ENCODE results near the gene NRXN3. TPM values are rescaled to one million over a fixed set of nuclear protein-coding genes. Genes with fewer than 3 reads are reported as not detected.

NRXN3 gene
- polyA plus RNA-seq, 1 donor from 2014 or later = 110 TPM

GRCh38 chr14:79856381-79856780 is 1686.2 kb downstream of the NRXN3 start (continued):
- TF ChIP-seq EP300 (conservative IDR thresholded peaks at IDR 0.05; ENCODE audit: poor library complexity, severe bottlenecking) = no peak

- H3K4me2 ChIP-seq (ENCODE audit: low read length) = no peak overlapping the region
- no peaks in the 10 kb centered on the region for H3K9me2 ChIP-seq (ENCODE audit: insufficient read depth, low read length)
- H4K20me1 ChIP-seq (ENCODE audit: insufficient read depth) = no peaks in the 10 kb centered on the region
- H3K9ac ChIP-seq (ENCODE audit: low read length) = no peak overlapping the region
- no peak overlapping the region for H3K27ac ChIP-seq (ENCODE audit: low read length)
- H3K79me2 ChIP-seq (replicated peaks; ENCODE audit: insufficient read depth, low read length) = no peaks in the 10 kb centered on the region
- H3K27me3 ChIP-seq (ENCODE audit: insufficient read depth, low read depth, low read length) = no peaks in the 10 kb centered on the region
- H3K36me3 ChIP-seq (ENCODE audit: insufficient read depth, low read length) = peaks cover 15% of the 10 kb centered on the region
- no peak overlapping the region for H3K4me3 ChIP-seq (ENCODE audit: low read length)
- TF ChIP-seq EP300 (conservative IDR thresholded peaks at IDR 0.05; ENCODE audit: poor library complexity, severe bottlenecking) = no peak
- no peak for TF ChIP-seq RAD21 (conservative IDR thresholded peaks at IDR 0.05)
- no peak for TF ChIP-seq MXI1 (conservative IDR thresholded peaks at IDR 0.05; ENCODE audit: poor library complexity, severe bottlenecking)
- no peak for TF ChIP-seq CTCF (IDR thresholded peaks at IDR 0.05; ENCODE audit: poor library complexity, severe bottlenecking)
- TF ChIP-seq TAF1 (IDR thresholded peaks at IDR 0.05; ENCODE audit: low read depth) = no peak
- no peak for TF ChIP-seq REST (IDR thresholded peaks at IDR 0.05; ENCODE audit: borderline replicate concordance)
- H3K9me3 ChIP-seq (ENCODE audit: low read length) = no peaks in the 10 kb centered on the region
- H2AFZ ChIP-seq (ENCODE audit: low read depth, low read length) = no peak overlapping the region
- H3F3A ChIP-seq (ENCODE audit: insufficient read depth, low read length, poor library complexity, severe bottlenecking) = no peaks in the 10 kb centered on the region
These were observed 1690.9 kb downstream of the NRXN3 start for GRCh38 chr14:79861111-79861510.

GRCh38 chr14:79862045-79862444 is 1691.9 kb downstream of the NRXN3 start:
- H3F3A ChIP-seq (ENCODE audit: insufficient read depth, low read length, poor library complexity, severe bottlenecking) = no peaks in the 10 kb centered on the region
- no peaks in the 10 kb centered on the region for H3K27me3 ChIP-seq (ENCODE audit: insufficient read depth, low read depth, low read length)
- no peak overlapping the region for H3K9ac ChIP-seq (ENCODE audit: low read length)
- no peak overlapping the region for H3K27ac ChIP-seq (ENCODE audit: low read length)
- no peak overlapping the region for H2AFZ ChIP-seq (ENCODE audit: low read depth, low read length)
- no peaks in the 10 kb centered on the region for H3K9me3 ChIP-seq (ENCODE audit: low read length)
- H3K4me3 ChIP-seq (ENCODE audit: low read length) = no peak overlapping the region
- H3K4me2 ChIP-seq (ENCODE audit: low read length) = no peak overlapping the region
- H3K9me2 ChIP-seq (ENCODE audit: insufficient read depth, low read length) = no peaks in the 10 kb centered on the region
- H3K36me3 ChIP-seq (ENCODE audit: insufficient read depth, low read length) = peaks cover 15% of the 10 kb centered on the region
- TF ChIP-seq SMC3 (conservative IDR thresholded peaks at IDR 0.05; ENCODE audit: poor library complexity) (no peak), MXI1 (conservative IDR thresholded peaks at IDR 0.05; ENCODE audit: poor library complexity, severe bottlenecking) (no peak), POLR2AphosphoS5 (IDR thresholded peaks at IDR 0.05) (no peak), TAF1 (IDR thresholded peaks at IDR 0.05; ENCODE audit: low read depth) (no peak), EP300 (conservative IDR thresholded peaks at IDR 0.05; ENCODE audit: poor library complexity, severe bottlenecking) (no peak), REST (IDR thresholded peaks at IDR 0.05; ENCODE audit: borderline replicate concordance) (no peak)
- no peaks in the 10 kb centered on the region for H4K20me1 ChIP-seq (ENCODE audit: insufficient read depth)
- H3K79me2 ChIP-seq (replicated peaks; ENCODE audit: insufficient read depth, low read length) = no peaks in the 10 kb centered on the region
